Calu3 (cell line): Measurements from ENCODE around the gene MRTFA. TPM values are rescaled to one million over a fixed set of nuclear protein-coding genes. Genes with fewer than 3 reads are reported as not detected.

ENCODE experiments used
- BruUV-seq: library from RNA; stranded (reverse); fragments of 400-500 nt; replicated peaks from 2 replicates; lab custom pipeline; 2021; lab: Mats Ljungman, UMichigan
- CTCF ChIA-PET: fragments of 300-600 bp; sonication (Branson Sonifier 250); formaldehyde crosslinking; loops from one replicate; lab custom pipeline; 2022; ENCODE audit warnings: antibody characterized with exemption; lab: Charles Lee
- DNase-seq: peaks from one replicate; pipeline ENCODE4 v3.0.0; 2022
- H3K27ac Mint-ChIP-seq: one replicate; pipeline ENCODE4 v1.8.0; 2022; ENCODE audit warnings: mixed read lengths; ENCODE audit not compliant: unreplicated experiment
- H3K27me3 Mint-ChIP-seq: one replicate; pipeline ENCODE4 v1.8.0; 2022; ENCODE audit warnings: mixed read lengths; ENCODE audit not compliant: unreplicated experiment
- H3K36me3 Mint-ChIP-seq: one replicate; pipeline ENCODE4 v1.8.0; 2022; ENCODE audit warnings: mild to moderate bottlenecking, moderate library complexity, mixed read lengths; ENCODE audit not compliant: insufficient read depth, unreplicated experiment
- H3K4me1 Mint-ChIP-seq: one replicate; pipeline ENCODE4 v1.8.0; 2022; ENCODE audit warnings: mild to moderate bottlenecking, low read depth, mixed read lengths; ENCODE audit not compliant: unreplicated experiment
- H3K4me3 Mint-ChIP-seq: one replicate; pipeline ENCODE4 v1.8.0; 2022; ENCODE audit warnings: mild to moderate bottlenecking, low read depth, moderate library complexity, mixed read lengths; ENCODE audit not compliant: unreplicated experiment
- H3K9me3 Mint-ChIP-seq: one replicate; pipeline ENCODE4 v1.8.0; 2022; ENCODE audit warnings: low read depth, mixed read lengths; ENCODE audit not compliant: unreplicated experiment
- CTCF ChIP-seq: fragments of 200-600 bp; IDR thresholded peaks from one replicate; pipeline ENCODE4 v1.8.0; 2022; ENCODE audit warnings: antibody characterized with exemption; ENCODE audit not compliant: unreplicated experiment
- intact Hi-C: fragments of 100-400 bp; cut with micrococcal nuclease; formaldehyde crosslinking; loops from one replicate; pipeline ENCODE4 v1.10.0; 2022; ENCODE audit not compliant: unreplicated experiment
- total RNA-seq: library from RNA; stranded (reverse); gene quantifications from 2 replicates; pipeline ENCODE4 v1.2.3, GENCODE V29; 2022

Gene MRTFA
- total RNA-seq, 1 experiment from 2014 or later: 54.1 TPM

- CTCF ChIA-PET: no interaction called here
- DNase-seq: no peak
- intact Hi-C loops: no loop called here
- BruUV-seq: no TSS peak
- Mint-ChIP-seq H3K4me3 (no peak overlapping the region), H3K27me3 (no peaks in the 10 kb centered on the region), H3K36me3 (no peaks in the 10 kb centered on the region), H3K4me1 (peaks cover 29% of the 10 kb centered on the region), H3K9me3 (no peaks in the 10 kb centered on the region), H3K27ac (no peak overlapping the region)
- TF ChIP-seq CTCF: no peak
Observed at GRCh38 chr22:40613067-40613466, 23.5 kb downstream of the MRTFA start.

- Mint-ChIP-seq H3K27me3 (no peaks in the 10 kb centered on the region), H3K4me3 (no peak overlapping the region), H3K9me3 (no peaks in the 10 kb centered on the region), H3K36me3 (no peaks in the 10 kb centered on the region), H3K4me1 (peaks cover 30% of the 10 kb centered on the region), H3K27ac (no peak overlapping the region)
- BruUV-seq: no TSS peak
- CTCF ChIA-PET: interaction anchor here (0.5 kb wide), 1 partner anchor 153 kb away, joined by 3 read pairs; no protein-coding TSS in a partner anchor
- DNase-seq: no peak
- no peak for TF ChIP-seq CTCF
- intact Hi-C loops: no loop called here
Observed at GRCh38 chr22:40612291-40612751, 24.2 kb downstream of the MRTFA start.

DNA sequence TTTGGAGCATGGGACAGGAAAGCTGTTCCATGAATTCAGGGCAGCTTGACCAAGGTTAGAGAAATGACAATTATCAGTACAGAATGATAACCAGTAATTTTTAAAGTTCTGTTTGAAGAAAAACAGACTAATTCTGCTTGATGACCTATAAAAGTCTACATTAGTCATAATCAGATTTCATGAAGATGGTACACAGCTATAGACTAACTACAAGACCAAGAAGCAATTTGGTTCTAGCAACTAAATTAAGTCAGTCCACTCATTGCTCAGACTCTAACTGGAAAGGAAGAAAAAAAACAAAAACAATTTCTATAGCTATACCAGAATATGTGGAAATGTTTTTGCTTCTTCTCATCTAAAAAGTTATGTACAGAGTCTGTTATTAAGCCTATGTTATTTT is 24.9 kb downstream of the MRTFA start:
- intact Hi-C loops: no loop called here
- TF ChIP-seq CTCF: no peak
- peaks cover 36% of the 10 kb centered on the region for H3K4me1 Mint-ChIP-seq
- H3K4me3 Mint-ChIP-seq: no peak overlapping the region
- no peaks in the 10 kb centered on the region for H3K9me3 Mint-ChIP-seq
- H3K27me3 Mint-ChIP-seq: no peaks in the 10 kb centered on the region
- CTCF ChIA-PET: no interaction called here
- no TSS peak for BruUV-seq
- H3K27ac Mint-ChIP-seq: no peak overlapping the region
- DNase-seq: no peak
- H3K36me3 Mint-ChIP-seq: no peaks in the 10 kb centered on the region

GRCh38 chr22:40610329-40610850 is 26.1 kb downstream of the MRTFA start:
- intact Hi-C loops: no loop called here
- H3K27ac Mint-ChIP-seq: no peak overlapping the region
- no TSS peak for BruUV-seq
- no peak for DNase-seq
- H3K36me3 Mint-ChIP-seq: no peaks in the 10 kb centered on the region
- H3K4me3 Mint-ChIP-seq: no peak overlapping the region
- no peak for TF ChIP-seq CTCF
- H3K9me3 Mint-ChIP-seq: no peaks in the 10 kb centered on the region
- H3K4me1 Mint-ChIP-seq: peaks cover 41% of the 10 kb centered on the region
- H3K27me3 Mint-ChIP-seq: no peaks in the 10 kb centered on the region
- CTCF ChIA-PET: interaction anchor here (0.7 kb wide), 3 partner anchors 41 to 150 kb away, joined by 3 to 4 read pairs (median 4); no protein-coding TSS in a partner anchor
